Cardiac fibroblast (primary cell): Measurements from ENCODE around the gene VWA3A.

Experiments used
- DNase-seq, 2 donors: peaks; one replicate each; pipeline versions ENCODE4 v3.0.0 to v3.0.0-alpha.2; 2010; ENCODE audit warnings: low read depth in 2 of 2
- H3K4me3 ChIP-seq, 2 donors: replicated peaks in 1 of 2; 1 replicate in 1 of 2; 2 replicates in 1 of 2; pipeline ENCODE4 v1.5.1; 2011; ENCODE audit warnings: low read depth in 2 of 2, low read length in 2 of 2, mild to moderate bottlenecking in 2 of 2, moderate library complexity in 1 of 2
- CTCF ChIP-seq: IDR thresholded peaks from one replicate; pipeline ENCODE4 v1.5.1; 2011; ENCODE audit warnings: low read depth, mild to moderate bottlenecking, low read length, inconsistent platforms

The VWA3A gene

DNA sequence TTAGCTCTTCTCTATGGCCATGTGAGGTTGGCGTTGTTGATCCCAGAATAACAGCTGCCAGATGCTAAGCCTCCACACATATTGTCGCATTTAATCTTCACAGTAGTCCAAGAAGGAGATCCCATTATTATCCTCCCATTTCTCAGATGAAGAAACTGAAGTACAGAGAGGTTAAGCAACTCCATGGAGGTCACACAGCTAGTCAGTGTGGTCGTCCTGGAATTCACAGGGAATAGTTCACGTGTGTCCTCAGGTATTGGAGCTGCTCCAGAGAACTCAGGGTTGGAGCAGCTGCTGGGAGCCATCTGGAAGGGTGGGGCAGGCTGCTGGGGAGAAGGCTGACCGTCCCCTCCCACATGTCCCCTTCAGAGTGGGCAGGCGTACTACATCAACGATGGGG is 89.5 kb downstream of the VWA3A start:
- DNase-seq = no peak
- H3K4me3 ChIP-seq = no peak overlapping the region
- TF ChIP-seq CTCF = no peak

- TF ChIP-seq CTCF = no peak
- no peak for DNase-seq
- no peak overlapping the region for H3K4me3 ChIP-seq
These were observed 91.0 kb downstream of the VWA3A start for GRCh38 chr16:22183335-22183734.

DNA sequence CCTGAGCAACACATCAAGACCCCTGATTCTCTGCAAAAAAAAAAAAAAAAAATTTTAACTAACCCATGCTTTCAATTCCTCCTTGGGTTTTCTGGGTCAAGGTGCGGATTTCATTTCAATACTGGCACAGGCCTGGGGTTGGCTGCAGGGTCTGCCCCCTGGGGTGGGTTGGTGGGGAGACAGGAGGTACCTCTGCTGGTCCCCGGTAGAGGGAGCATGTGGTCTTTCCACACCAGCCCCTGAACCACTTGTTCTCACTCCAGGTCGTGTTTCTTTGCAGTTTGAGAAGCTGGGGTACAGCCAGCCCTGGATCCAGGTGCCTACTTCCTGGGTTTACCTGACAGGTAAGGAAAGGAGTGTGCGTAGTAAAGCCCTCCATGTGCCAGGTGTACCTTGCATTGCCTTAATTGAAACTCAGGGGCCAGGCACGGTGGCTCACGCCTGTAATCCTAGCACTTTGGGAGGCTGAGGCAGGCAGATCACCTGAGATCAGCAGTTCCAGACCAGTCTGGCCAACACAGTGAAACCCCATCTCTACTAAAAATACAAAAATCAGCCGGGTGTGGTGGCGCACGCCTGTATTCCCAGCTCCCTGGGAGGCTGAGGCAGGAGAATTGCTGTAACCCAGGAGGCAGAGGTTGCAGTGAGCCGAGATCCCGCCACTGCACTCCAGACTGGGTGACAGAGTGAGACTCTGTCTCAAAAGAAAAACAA is 91.7 kb downstream of the VWA3A start:
- DNase-seq = no peak
- H3K4me3 ChIP-seq = no peak overlapping the region
- TF ChIP-seq CTCF = peak; percentile 44

GRCh38 chr16:22184615-22184968 is 92.3 kb downstream of the VWA3A start:
- DNase-seq = no peak
- H3K4me3 ChIP-seq = no peak overlapping the region
- TF ChIP-seq CTCF = no peak

DNA sequence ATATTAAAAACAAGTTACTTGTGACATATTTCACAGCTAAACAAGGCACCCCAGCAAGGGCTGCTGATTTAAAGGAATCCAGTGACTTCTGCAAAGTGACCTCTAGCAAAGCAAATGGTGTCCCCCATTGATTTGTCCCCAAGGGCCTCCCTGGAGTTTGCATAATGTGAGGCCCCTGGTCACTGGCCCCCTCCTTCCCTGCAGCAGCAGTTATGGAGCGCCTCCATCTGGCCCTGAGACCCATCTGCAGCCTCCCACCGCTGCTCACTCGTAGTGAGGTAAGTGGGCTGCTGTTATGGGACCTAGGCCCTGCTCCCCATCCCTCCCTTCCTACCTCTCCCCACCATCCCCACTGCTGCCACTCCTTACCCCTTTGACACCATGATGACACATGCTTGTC is 94.2 kb downstream of the VWA3A start:
- peak; percentile 17 for TF ChIP-seq CTCF
- H3K4me3 ChIP-seq = no peak overlapping the region
- no peak for DNase-seq

DNA sequence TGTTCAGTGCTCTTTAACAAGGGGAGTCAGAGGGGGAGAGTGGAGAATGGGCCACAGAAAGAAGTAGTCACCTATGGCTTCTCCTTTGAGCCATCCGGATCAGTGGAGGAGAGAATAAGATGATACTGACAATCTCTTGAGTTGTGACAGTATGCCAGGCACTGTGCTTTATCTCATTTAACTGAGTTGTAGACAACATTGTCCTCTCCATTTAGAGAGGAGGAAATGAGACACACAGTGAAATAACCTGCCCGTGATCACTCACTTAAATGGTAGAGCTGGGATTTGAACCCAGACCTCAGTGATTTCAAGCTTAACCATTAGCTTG is 95.9 kb downstream of the VWA3A start:
- no peak overlapping the region for H3K4me3 ChIP-seq
- TF ChIP-seq CTCF = no peak
- no peak for DNase-seq
